Trophoblast cell (in vitro differentiated cells and primary cell): ENCODE results near the gene GRSF1.

Experiments used
- DNase-seq, 2 donors: peaks; one replicate each; pipeline ENCODE4 v3.0.0-alpha.2; 2016
- H2AFZ ChIP-seq: 2 replicates; pipeline ENCODE4 v1.6.1; 2013; ENCODE audit warnings: low read length, moderate library complexity, mild to moderate bottlenecking; ENCODE audit not compliant: insufficient read depth, poor library complexity
- H2AK5ac ChIP-seq: 2 replicates; pipeline ENCODE4 v1.6.1; 2013; ENCODE audit warnings: mild to moderate bottlenecking, low read length
- H2BK120ac ChIP-seq: 2 replicates; pipeline ENCODE4 v1.6.1; 2013; ENCODE audit warnings: low read length, mild to moderate bottlenecking, moderate library complexity; ENCODE audit not compliant: insufficient read depth, poor library complexity
- H2BK12ac ChIP-seq: 2 replicates; pipeline ENCODE4 v1.6.1; 2013; ENCODE audit warnings: mild to moderate bottlenecking, low read length, moderate library complexity
- H2BK5ac ChIP-seq: 2 replicates; pipeline ENCODE4 v1.6.1; 2013; ENCODE audit warnings: low read length, low read depth, moderate library complexity, mild to moderate bottlenecking; ENCODE audit not compliant: poor library complexity
- H3K14ac ChIP-seq: 2 replicates; pipeline ENCODE4 v1.6.1; 2013; ENCODE audit warnings: mild to moderate bottlenecking, low read length
- H3K18ac ChIP-seq: 2 replicates; pipeline ENCODE4 v1.6.1; 2013; ENCODE audit warnings: mild to moderate bottlenecking, low read length
- H3K23ac ChIP-seq: 2 replicates; pipeline ENCODE4 v1.6.1; 2013; ENCODE audit warnings: low read length
- H3K27ac ChIP-seq: 2 replicates; pipeline ENCODE4 v1.5.1; 2013; ENCODE audit warnings: low read depth, mild to moderate bottlenecking, inconsistent platforms, low read length, moderate library complexity
- H3K27me3 ChIP-seq: 2 replicates; pipeline ENCODE4 v1.6.1; 2013; ENCODE audit warnings: inconsistent platforms, mild to moderate bottlenecking, low read length, moderate library complexity; ENCODE audit not compliant: insufficient read depth
- H3K36me3 ChIP-seq, 2 experiments: 1 replicate in 1 of 2; 2 replicates in 1 of 2; pipeline ENCODE4 v1.6.1; 2013; ENCODE audit warnings: low read length in 2 of 2, mild to moderate bottlenecking in 2 of 2, moderate library complexity in 1 of 2; ENCODE audit not compliant: insufficient read depth in 2 of 2, control insufficient read depth in 1 of 2
- H3K4ac ChIP-seq: 2 replicates; pipeline ENCODE4 v1.6.1; 2013; ENCODE audit warnings: low read depth, mild to moderate bottlenecking, low read length, moderate library complexity
- H3K4me1 ChIP-seq, 2 experiments: 1 replicate in 1 of 2; 2 replicates in 1 of 2; pipeline ENCODE4 v1.6.1; 2013; ENCODE audit warnings: low read length in 2 of 2, mild to moderate bottlenecking in 2 of 2, moderate library complexity in 1 of 2; ENCODE audit not compliant: insufficient read depth in 2 of 2, control insufficient read depth in 1 of 2
- H3K4me2 ChIP-seq: 2 replicates; pipeline ENCODE4 v1.6.1; 2013; ENCODE audit warnings: inconsistent platforms, mild to moderate bottlenecking, low read length, moderate library complexity
- H3K4me3 ChIP-seq: 2 replicates; pipeline ENCODE4 v1.5.1; 2013; ENCODE audit warnings: mild to moderate bottlenecking, low read depth, low read length, inconsistent platforms
- H3K79me1 ChIP-seq: one replicate; pipeline ENCODE4 v1.6.1; 2013; ENCODE audit warnings: low read length
- H3K79me2 ChIP-seq: 2 replicates; pipeline ENCODE4 v1.6.1; 2013; ENCODE audit warnings: low read length, mild to moderate bottlenecking; ENCODE audit not compliant: control insufficient read depth, insufficient read depth, poor library complexity
- H3K9ac ChIP-seq: 2 replicates; pipeline ENCODE4 v1.6.1; 2013; ENCODE audit warnings: mild to moderate bottlenecking, low read length
- H3K9me3 ChIP-seq: 2 replicates; pipeline ENCODE4 v1.6.1; 2013; ENCODE audit warnings: low read depth, mild to moderate bottlenecking, control low read depth, inconsistent platforms, low read length; ENCODE audit not compliant: insufficient read depth
- H4K12ac ChIP-seq: 2 replicates; pipeline ENCODE4 v1.6.1; 2013; ENCODE audit warnings: low read depth, mild to moderate bottlenecking, low read length, moderate library complexity
- H4K8ac ChIP-seq: 2 replicates; pipeline ENCODE4 v1.6.1; 2013; ENCODE audit warnings: low read depth, mild to moderate bottlenecking, low read length, moderate library complexity
- H4K91ac ChIP-seq: one replicate; pipeline ENCODE4 v1.6.1; 2013; ENCODE audit warnings: low read depth, mild to moderate bottlenecking, low read length, moderate library complexity
- WGBS: extraction: QIAGEN DNeasy Blood & Tissue Kit; methylation state at CpG from one replicate; pipeline ENCODE4 v1.1.7; 2013; ENCODE audit warnings: missing lambda C conversion rate; ENCODE audit not compliant: insufficient read length, insufficient coverage; ENCODE audit errors: extremely low coverage; 5-methylcytosine and 5-hydroxymethylcytosine counted together

GRSF1 gene

DNA sequence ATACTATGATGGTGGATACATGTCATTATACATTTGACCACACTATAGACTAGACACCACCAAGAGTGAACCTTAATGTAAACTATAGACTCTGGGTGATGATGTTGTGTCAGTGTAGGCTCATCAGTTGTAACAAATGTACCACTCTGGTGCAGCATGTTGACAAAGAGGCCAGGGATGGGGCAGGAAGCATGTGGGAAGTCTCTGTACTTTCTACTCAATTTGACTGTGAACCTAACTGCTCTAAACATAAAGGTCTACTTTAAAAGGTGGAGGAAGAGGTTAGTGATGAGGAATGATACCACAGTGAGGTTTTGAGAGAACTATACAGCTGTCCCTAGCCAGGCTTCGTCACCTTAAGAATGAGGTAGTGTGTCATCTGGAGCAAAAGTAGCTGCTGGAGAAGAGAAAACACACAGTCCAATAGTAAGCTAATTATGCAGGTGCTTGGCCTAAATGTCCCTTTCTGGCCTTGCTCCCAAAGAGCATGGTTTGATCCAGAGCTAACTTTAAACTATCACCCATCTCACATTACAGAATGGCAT is 38.4 kb downstream of the GRSF1 start:
- Histone ChIP-seq H3K18ac (no peak overlapping the region), H3K79me1 (no peaks in the 10 kb centered on the region), H3K4me3 (no peak overlapping the region), H2AK5ac (no peak overlapping the region), H4K91ac (no peak overlapping the region), H3K36me3 (peaks cover 12 to 13% of the 10 kb centered on the region in 2 experiments), H3K4me1 (no peaks in the 10 kb centered on the region), H3K4ac (no peak overlapping the region), H2BK5ac (no peak overlapping the region), H3K23ac (no peak overlapping the region), H3K14ac (no peak overlapping the region), H3K27me3 (no peaks in the 10 kb centered on the region), H2BK120ac (no peak overlapping the region), H2BK12ac (no peak overlapping the region), H2AFZ (no peak overlapping the region), H4K8ac (no peak overlapping the region), H3K79me2 (no peaks in the 10 kb centered on the region), H3K9me3 (no peaks in the 10 kb centered on the region), H3K4me2 (no peak overlapping the region), H3K27ac (no peak overlapping the region), H3K9ac (no peak overlapping the region), H4K12ac (no peak overlapping the region)
- no peak for DNase-seq
- WGBS, result no CpG with 5 or more reads among the region's 1 CpG

DNA sequence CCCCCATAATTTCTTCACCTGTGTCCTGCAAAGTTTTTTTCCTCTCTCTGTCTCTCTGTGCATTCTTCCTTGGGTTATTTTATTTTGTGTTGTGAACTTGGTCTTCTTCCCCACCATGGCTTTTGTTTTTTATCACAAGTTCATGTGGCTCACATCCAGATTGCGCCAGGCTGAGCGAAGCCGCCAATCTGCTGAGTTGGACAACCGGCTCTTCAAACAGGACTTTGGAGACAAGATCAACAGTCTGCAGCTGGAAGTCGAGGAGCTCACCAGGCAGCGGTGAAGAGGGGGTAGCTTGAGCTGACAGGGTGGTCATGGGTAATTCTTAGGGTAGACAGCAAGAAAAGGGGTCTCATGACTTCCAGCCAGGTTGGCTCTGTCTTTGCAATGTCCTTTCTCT is 46.1 kb downstream of the GRSF1 start:
- H3K18ac ChIP-seq, result no peak overlapping the region
- H3K4ac ChIP-seq, result no peak overlapping the region
- H3K9ac ChIP-seq, result no peak overlapping the region
- no peak overlapping the region for H3K27ac ChIP-seq
- peaks cover 12 to 23% of the 10 kb centered on the region in 2 experiments for H3K36me3 ChIP-seq
- H2BK5ac ChIP-seq, result no peak overlapping the region
- no peak overlapping the region for H2AK5ac ChIP-seq
- no peak overlapping the region for H2AFZ ChIP-seq
- no peak overlapping the region for H3K23ac ChIP-seq
- no peaks in the 10 kb centered on the region for H3K4me1 ChIP-seq
- DNase-seq, result no peak
- no peak overlapping the region for H4K8ac ChIP-seq
- no peaks in the 10 kb centered on the region for H3K9me3 ChIP-seq
- no peak overlapping the region for H4K12ac ChIP-seq
- H3K4me2 ChIP-seq, result no peak overlapping the region
- no peaks in the 10 kb centered on the region for H3K79me2 ChIP-seq
- H3K14ac ChIP-seq, result no peak overlapping the region
- no peak overlapping the region for H2BK120ac ChIP-seq
- no peak overlapping the region for H3K4me3 ChIP-seq
- H3K27me3 ChIP-seq, result no peaks in the 10 kb centered on the region
- no peak overlapping the region for H2BK12ac ChIP-seq
- H3K79me1 ChIP-seq, result no peaks in the 10 kb centered on the region
- H4K91ac ChIP-seq, result no peak overlapping the region
- no CpG with 5 or more reads among the region's 6 CpGs for WGBS

DNA sequence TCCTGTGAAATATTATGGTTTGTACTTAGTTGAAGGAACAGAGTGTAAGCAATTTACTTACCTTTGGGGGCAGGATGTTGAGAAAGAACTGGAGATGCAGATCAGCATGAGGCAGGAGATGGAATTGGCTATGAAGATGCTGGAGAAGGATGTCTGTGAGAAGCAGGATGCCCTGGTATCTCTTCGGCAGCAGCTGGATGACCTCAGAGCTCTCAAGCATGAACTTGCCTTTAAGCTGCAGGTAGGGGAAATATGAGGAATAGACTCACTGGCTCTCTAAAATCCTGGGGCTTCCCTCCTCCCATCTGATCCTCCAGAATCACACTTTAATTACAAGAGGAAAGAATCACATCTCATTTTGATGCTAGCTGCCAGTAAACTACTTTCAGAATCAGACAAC is 51.0 kb downstream of the GRSF1 start:
- Histone ChIP-seq H3K27me3 (no peaks in the 10 kb centered on the region), H2BK120ac (no peak overlapping the region), H2AK5ac (no peak overlapping the region), H3K14ac (no peak overlapping the region), H4K8ac (no peak overlapping the region), H3K23ac (no peak overlapping the region), H4K91ac (no peak overlapping the region), H3K4me3 (no peak overlapping the region), H3K27ac (no peak overlapping the region), H4K12ac (no peak overlapping the region), H2BK12ac (no peak overlapping the region), H3K36me3 (peaks cover 1 to 8% of the 10 kb centered on the region in 2 experiments), H3K4me2 (no peak overlapping the region), H2AFZ (no peak overlapping the region), H3K18ac (no peak overlapping the region), H2BK5ac (no peak overlapping the region), H3K79me1 (no peaks in the 10 kb centered on the region), H3K9me3 (no peaks in the 10 kb centered on the region), H3K9ac (no peak overlapping the region), H3K79me2 (no peaks in the 10 kb centered on the region), H3K4me1 (no peaks in the 10 kb centered on the region), H3K4ac (no peak overlapping the region)
- WGBS, result no CpG with 5 or more reads among the region's 1 CpG
- DNase-seq, result no peak

DNA sequence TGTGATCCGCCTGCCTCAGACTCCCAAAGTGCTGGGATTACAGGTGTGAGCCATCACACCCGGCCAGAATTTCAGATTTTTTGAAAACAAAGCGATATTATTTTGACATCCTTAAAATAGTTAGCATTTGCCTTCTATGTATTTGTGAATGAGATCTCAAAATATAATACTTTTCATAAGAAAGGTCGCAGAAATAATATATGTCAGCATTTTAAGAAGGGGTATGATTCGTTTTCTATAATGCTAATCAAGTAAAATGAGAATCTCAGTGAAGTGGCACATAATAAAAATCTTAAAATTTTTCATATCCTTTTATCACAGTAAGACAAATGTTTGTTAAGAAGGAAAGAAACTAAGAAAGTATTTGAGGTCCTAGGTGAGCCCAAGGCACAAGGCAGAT is 52.2 kb downstream of the GRSF1 start:
- no peaks in the 10 kb centered on the region for H3K79me1 ChIP-seq
- no peak overlapping the region for H3K23ac ChIP-seq
- no peak overlapping the region for H3K4me3 ChIP-seq
- no peak overlapping the region for H3K27ac ChIP-seq
- no peak overlapping the region for H3K14ac ChIP-seq
- H4K8ac ChIP-seq, result no peak overlapping the region
- H3K27me3 ChIP-seq, result no peaks in the 10 kb centered on the region
- no peak overlapping the region for H2BK12ac ChIP-seq
- no peak overlapping the region for H2AK5ac ChIP-seq
- H3K36me3 ChIP-seq, result peaks cover 0 to 5% of the 10 kb centered on the region in 2 experiments
- no peak for DNase-seq
- no peak overlapping the region for H4K12ac ChIP-seq
- H3K4me1 ChIP-seq, result no peaks in the 10 kb centered on the region
- no peak overlapping the region for H3K18ac ChIP-seq
- WGBS, result no CpG with 5 or more reads among the region's 5 CpGs
- no peaks in the 10 kb centered on the region for H3K9me3 ChIP-seq
- no peak overlapping the region for H4K91ac ChIP-seq
- H2AFZ ChIP-seq, result no peak overlapping the region
- no peak overlapping the region for H3K4me2 ChIP-seq
- no peaks in the 10 kb centered on the region for H3K79me2 ChIP-seq
- H2BK120ac ChIP-seq, result no peak overlapping the region
- no peak overlapping the region for H2BK5ac ChIP-seq
- H3K9ac ChIP-seq, result no peak overlapping the region
- no peak overlapping the region for H3K4ac ChIP-seq
